Stimulated activated CD8-positive, alpha-beta memory T cell treated with anti-CD3 and anti-CD28 coated beads, Interleukin-2, amount 100 ng/mL, for 48 hours (primary cell): ENCODE data around the gene TMEM203.
"Not testable (repeated sequence)": the region's sequence is repeated elsewhere in the genome, so short reads cannot be mapped to it uniquely, and the experiment has no call there.

ENCODE experiments used
- DNase-seq, 2 donors: peaks; one replicate each; pipeline ENCODE4 v3.0.0-alpha.2; 2020; ENCODE audit warnings: low read depth in 2 of 2

TMEM203 gene, protein sequence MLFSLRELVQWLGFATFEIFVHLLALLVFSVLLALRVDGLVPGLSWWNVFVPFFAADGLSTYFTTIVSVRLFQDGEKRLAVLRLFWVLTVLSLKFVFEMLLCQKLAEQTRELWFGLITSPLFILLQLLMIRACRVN

DNA sequence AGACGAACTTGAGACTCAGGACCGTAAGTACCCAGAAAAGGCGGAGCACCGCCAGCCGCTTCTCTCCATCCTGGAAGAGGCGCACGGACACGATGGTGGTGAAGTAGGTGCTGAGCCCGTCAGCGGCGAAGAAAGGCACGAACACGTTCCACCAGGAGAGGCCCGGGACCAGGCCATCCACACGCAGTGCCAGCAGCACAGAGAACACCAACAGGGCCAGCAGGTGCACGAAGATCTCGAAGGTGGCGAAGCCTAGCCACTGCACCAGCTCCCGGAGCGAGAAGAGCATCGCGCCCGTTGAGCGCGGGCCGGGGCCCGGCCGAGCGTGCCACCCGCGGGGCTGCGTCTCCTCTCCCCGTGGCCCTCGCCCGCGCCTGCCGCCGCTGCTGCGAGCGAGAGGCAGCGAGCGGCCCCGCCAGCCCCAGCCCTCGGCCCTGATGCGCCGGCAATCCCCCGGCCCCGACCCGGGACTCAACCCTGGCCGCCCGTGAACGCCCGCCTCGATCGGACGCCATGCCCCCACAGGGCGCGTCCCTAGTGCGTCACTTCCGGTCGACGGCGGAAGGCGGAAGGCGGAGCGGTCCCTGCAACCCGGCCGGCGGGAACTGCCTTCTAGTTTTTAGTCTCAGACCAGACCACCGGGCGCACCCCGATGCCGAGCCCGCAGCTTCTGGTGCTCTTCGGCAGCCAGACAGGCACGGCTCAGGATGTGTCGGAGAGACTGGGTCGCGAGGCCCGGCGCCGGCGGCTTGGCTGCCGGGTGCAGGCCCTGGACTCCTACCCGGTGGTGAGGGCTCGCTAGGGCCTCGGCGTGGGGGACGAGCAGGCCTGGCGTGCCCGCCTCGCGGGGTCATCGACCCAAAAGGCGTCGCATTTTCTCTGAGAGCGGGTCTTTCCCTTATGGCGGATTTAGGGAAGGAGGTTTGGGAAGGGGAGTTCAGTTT is at the start of gene TMEM203, which contains the start of gene NDOR1:
TSS of gene TMEM203 (minus strand) at position 523 of the 944 bp plus-strand sequence. CDS start at position 289, 234 bp downstream.
TSS of gene NDOR1 (plus strand) at position 575 of the 944 bp plus-strand sequence. CDS start at position 653, 78 bp downstream.
- DNase-seq = peak; percentile 93 to 94

DNA sequence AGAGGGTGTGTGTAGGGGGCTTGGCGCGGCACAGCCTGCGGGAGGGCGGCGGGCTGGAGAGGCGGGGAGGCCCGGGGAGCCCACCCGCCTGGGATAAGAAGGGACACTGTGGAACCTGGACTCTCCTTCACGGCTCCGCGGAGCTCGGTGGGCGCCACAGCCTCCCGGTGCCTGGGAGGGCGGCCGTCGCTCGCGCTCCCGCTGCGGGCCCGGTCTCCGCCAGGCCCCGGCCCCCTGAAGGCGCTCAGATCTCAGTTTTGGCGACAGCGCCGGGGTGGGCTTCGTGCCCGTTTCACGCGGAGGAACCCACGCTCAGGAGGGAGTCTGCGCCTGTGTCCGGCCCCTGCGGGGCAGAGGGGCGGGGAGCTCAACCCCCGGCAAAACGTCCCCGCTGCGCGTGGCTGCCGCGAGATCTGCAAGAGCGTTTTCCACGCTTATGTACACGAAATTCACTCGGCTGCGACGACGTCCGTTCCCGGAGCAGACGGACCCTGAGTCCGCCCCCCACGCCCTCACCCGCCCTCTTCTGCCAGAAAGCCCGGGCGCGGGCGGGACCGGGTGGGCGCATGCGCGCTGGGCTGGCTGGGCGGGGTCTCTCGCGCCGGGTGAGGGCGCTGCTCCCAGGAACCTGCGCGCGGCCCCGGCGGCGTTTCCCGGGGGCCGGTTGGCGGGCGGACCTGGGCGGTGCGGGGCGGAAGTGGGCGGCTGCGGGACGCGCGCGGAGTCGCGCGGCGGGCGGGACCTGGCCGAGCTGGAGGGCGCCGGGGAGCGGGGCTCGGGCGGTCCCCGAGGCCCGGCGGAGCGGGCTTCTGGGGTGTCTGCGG is 49.4 kb upstream of the TMEM203 start, which contains the start of gene NELFB:
TSS of gene NELFB (plus strand) at position 704 of the 824 bp plus-strand sequence.
- DNase-seq = peak; percentile 95 to 99

DNA sequence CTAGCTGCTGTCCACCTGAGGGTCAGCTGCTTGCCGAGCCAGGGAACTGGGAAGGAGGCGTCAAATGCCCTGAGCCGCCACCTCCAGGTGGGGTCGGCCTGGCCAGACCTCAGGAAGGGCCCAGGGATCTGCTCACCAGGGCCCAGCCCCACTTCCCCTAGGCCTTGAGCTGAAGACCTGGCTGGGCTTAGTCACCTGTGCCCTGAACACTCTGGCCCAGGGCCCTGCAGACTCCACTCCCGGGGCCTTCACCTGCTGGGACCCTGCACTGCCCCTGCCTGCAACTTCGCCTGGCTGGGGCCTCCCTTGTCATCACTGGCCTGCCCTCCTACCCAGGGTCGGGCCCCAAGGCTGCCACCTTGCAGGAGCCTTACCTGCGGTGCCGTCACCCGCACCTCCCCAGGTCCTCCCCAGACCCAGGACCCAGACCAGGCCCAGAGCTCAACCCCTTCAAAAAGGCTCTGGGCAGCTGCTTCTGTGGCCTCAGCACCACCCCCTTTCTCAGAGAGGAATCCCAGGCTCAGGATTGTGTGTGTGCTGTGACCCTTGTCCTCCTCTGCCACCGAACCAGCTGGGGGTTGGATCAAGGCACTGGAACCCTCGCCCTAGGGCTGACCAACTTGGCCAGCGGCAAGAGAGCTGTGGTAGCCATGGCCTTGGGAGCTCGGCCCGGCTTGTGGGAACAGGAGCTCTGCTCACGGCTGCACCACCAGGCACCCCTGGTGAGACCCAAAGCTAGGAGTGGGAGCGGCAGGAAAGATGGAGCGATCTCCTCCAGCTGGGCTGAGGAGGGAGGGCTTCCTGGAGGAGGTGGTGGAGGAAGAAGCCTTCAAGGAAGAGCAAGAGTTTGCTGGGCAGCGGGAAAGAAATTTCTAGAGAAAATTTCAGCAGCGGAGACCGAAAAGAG is 48.5 kb upstream of the TMEM203 start:
- no peak for DNase-seq

DNA sequence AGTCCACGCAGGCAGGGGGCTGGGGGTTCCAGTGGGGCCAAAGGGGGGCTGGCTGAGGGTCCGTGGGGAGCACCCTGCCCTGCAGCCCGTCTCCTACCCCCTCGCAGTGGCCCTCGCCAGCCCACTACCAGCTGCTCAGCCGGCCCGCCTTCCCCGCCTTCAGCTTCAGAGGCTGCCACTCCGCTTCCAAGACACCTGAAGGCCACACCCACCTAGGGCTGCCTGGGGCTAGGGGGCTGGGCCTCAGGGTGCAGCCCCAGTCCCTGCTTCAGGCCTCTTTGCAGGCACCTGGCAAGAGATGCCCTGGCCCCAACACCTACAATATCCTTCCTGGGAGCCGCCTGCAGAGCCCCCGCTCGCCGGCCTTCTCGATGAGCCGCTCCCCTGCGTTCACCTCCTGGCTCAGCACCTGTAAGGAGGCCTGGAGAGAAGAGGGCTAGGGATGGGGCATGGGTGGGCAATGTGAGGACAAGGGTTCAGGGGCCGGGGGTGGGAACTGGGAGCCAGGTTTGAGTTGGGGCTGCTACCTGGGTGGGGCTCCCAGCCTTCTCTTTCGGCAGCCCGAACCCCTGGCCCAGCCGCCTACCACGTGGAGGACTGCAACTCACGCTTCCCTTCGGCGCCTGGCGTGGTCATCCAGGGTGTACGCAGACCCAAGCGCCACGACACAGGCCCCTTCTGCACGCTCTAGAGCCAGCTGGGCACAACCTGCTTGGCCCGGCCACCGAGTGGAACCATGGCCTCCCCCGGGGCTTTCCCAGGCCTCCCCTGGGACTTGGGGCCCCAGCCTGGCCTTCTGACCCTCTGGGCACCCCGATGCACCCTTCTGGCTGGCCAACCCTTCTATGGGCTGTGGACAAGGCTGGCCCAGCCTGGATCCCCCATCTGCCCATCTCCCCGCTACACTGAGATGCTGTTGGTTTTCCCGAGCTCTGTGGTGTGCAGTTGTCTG is 47.4 kb upstream of the TMEM203 start:
- DNase-seq = no peak

DNA sequence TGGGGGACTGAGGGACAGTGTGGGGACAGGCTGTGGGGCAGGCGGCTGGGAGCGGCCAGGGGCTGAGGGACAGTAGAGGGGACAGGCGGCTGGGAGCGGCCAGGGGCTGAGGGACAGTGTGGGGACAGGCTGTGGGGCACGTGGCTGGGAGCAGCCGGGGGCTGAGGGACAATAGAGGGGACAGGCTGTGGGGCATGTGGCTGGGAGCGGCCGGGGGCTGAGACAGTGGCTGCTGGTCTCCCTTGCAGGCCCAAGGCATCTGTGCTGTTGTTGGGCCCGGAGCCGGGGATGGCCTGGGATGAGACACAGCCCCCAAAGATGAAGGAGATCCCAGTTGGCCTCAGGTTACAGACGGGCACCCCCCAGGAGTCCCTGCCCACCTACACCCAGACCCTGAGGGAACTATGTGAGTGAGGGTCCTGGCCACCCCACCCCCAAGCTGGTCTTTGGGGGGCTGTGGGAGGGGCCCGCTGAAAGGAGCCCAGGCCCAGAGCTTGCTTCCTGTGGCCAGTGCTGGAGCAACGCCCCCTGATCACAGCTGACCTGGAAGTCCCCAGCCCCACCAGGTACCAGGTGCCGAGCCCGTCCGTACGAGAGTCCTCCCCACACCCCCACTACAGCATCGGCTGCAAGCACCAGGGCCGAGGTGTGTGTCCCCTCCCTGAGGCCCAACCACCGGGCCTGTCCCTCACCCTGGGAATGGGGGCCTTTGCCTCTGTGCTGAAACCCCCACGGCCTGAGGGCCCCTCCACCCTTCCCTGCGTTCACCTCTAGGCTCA is 46.2 kb upstream of the TMEM203 start:
- DNase-seq = no peak

DNA sequence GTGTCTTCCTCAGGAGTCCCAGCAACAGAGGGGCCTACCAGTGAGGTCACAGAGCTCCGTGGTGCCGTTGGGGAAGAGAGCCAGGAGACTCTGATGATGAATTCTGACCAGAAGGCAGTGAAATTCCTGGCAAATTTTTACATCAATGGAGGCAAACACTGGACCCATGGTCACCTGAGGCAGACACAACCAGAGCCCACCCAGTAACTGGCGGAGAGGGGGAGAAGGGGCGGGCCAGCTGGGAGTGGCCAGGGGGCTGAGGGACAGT is 45.7 kb upstream of the TMEM203 start, which contains the start of gene STPG3:
TSS of gene STPG3 (plus strand) at position 93 of the 268 bp plus-strand sequence. CDS start at position 94, 1 bp downstream.
- no peak for DNase-seq

DNA sequence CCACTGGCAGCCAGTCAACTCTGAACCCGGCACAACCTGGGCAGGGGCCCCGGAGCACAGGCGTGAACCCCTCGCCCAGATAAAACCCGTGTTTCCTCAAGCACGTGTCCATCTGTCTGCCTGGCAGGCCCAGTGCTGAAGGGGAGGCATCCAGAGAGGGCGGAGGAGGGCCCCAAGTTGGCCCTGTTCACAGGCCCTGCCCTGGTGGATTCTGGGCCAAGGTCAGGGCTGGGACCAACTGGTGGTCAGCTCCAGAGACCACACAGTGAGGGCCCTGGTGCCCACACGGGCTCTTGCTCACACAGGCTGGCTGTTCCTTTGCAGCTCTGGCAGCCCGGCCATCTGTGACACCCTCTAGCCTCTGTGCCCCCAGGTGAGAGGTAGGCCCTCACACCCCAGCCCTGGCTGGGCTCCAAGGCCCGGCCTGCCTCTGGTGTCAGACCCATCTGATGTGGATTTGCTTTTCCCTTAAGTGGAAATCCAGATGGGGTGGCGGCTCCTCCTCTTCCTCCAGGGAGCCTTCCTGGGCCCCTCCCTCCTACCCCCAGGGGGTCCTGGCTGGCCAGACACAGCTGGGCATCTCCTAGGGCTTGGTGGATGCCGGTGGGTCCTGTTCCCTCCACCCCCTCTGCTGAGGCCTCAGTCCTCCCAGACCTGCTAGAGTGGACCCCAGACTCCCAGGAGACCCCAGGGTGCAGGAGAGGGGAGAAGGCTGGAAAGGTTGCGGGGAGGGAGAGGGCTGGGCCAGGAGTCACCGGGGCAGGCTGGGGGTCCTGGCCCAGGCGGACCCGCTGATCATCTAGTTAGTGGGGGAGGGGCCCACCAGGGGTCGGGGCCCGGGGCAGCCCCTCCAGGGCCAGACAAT is 45.1 kb upstream of the TMEM203 start:
- DNase-seq = no peak

DNA sequence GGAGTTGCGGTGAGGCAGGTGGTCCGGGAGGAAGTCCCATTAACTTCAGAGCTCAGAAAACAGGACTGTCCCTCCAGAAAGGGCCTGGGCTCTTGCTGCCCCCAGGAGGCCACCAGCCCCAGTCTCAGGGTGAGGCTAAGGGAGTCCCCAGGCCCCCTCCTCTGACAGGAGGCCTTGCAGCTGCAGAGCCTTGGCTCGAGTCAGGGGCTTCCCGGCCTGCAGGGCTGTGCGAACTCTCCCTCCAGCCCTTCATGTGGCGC is 42.4 kb upstream of the TMEM203 start:
- no peak for DNase-seq

DNA sequence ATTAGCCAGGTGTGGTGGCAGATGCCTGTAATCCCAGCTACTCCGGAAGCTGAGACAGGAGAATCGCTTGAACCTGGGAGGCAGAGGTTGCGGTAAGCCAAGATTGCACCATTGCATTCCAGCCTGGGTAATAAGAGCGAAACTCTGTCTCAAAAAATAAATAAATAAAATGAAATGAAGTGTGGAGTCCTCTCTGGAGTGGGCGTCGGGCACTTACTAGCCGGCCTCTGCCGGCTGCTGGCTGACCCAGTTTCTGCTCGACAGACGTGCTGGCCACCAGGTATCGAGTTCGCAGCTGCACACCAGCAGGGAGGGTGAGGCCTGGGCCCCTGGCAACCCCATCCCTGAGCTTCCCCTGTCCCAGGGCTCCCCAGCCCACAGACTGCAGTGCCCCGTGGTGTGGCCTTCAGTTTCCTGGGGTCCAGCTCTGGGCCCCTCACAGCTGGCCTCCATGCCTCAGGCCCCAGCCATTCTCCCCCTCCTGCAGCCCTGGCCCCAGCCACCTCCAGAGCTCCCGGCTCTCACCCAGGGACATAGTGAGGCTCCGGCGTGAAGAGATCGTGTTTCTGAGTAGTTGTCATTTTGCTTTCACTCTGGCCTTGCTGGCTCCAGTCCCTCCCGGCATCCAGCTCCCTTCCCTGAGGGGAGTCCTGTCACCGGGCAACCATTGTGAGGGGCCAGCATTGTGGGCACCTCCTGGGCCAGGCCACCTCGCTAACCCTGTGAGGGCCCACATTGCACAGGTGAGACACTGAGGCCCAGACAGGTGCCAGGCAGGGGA is 41.9 kb upstream of the TMEM203 start:
- DNase-seq = no peak

DNA sequence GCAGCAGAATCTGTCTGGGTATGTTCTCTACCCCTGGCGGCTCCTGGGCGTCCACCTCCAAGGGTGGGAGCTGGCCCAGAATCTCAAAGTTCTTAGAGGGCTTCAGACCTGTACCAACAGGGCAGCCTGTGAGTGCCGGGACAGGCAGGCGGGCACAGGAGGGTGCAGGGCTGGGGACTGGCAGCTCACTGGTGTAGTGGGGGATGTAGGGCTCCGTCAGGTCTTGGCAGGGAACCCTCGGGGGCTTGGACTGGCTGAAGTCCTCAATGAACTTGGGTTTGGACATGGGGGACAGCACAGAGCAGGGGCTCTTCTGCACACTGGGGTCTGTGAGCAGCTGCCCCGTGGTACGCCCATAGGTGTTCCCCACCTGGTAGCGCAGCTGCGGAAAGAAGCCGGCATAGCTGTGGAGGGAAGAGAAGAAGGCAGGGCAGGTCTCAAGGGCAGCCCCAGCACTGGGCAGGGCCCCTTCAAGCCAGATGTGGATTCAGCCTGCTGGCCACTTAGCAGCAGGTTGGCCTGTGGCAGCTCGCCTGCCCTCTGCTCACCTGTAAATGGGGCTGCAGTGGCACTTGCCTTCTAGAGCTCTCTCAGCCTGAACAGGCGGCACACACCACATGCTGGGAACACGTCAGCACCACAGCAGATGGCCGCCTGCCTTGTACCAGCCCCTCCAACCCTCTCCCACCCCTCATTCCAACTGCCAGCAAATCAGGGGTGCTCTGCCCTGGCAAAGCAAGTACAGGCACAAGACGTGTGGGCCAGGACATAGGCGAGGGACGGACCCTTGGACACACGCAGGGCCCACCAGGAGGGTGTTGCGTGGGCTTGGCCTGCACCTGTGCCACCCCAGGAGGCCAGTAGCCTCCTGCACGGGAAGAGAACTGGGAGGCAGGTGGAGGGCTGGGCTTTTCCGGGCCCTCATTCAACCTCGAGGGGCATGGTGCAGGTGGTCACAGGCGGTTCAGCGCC is 40.3 kb upstream of the TMEM203 start:
- no peak for DNase-seq

DNA sequence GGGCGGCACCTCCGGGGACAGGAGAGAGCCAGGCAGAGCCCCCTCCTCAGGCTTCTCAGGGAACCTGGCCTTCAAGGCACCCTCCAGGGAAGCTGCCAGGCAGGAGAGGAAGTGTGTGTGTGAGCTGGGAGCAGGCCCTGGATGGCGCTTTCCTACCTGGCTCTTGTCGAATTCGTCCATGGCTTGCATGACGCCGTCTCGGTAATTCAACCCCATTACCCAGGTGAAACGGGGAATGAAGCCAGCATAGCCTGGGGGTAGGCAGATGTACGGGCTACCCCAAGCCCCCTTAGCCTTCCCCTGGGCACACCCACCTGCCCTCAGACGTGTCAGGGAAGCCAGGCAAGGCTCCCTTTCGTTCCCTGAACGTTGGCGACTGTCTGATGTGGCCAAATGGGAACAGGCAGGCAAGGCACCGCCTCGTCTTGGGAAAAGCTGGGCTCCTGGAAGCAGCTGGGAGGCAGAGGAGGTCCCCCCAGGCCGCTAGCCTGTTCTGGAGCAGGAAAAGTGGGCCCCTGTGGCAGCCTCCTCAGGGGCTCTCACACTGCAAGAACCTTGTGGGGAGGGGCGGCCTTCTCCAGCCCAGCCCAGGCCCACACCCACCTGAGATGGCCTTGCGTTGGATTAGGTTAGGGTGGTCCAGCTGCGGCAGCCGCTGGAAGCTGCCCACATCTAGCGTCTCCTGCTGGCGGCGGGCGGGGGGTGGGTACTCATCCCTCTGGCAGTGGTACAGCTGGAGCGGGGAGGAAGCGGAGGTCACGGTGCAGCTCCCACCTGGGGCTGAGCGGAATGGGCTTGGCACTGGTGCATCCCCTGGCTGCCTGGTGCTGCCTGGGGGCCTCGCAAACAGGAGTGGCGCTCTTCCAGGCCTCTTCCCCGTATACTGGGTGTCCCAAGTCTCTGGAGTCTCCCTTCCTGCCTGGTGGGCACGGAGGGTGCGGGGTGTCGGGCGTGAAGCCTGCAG is 39.3 kb upstream of the TMEM203 start:
- no peak for DNase-seq

DNA sequence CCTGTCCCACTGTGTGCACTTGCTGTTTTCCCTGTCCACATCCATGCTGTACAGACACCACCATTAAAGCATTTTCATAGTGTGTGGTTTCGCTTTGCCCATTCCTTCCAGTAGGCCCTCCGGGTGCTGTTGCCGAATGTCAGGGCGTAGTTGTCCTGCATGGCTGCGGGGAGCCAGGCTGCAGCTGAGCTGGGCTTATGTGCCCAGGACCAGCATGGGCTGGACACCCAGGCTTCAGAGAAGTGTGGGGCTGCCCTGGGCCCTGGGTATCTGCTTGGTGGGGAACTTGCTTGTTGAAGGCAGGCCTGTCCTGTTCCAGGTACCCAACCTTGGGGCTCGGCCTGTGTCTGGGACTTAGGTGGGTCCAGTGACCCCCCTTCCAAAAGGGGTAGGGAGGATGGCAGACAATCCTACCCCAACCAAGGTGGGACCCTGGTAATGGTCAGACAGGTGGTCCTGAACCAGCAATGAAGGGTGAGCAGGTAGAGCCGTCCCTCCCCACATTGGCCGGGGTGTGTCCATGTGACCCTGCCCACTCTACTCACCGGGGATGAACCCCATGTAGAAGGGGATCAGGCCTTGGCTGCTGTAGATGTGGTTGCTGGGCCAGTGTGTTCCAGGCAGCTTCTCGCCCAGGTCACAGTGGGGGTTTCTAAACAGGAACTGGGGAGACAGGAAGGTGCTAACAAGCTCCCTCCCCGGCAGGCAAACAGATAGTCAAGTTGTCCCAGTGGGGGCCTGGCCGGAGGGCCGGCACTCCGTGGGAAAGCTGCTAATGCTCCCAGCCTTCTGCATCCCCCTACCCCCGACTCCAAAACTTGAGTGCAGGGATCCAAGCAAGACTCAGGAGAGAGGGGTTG is 38.4 kb upstream of the TMEM203 start:
- no peak for DNase-seq

DNA sequence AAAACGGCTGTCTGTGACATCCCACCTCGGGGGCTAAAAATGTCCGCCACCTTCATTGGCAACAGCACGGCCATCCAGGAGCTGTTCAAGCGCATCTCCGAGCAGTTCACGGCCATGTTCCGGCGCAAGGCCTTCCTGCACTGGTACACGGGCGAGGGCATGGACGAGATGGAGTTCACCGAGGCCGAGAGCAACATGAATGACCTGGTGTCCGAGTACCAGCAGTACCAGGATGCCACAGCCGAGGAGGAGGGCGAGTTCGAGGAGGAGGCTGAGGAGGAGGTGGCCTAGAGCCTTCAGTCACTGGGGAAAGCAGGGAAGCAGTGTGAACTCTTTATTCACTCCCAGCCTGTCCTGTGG is 37.8 kb upstream of the TMEM203 start:
- not testable (repeated sequence) for DNase-seq
